Right forelimb (tissue), 1 donor: ENCODE results near the gene NRXN3.

Experiments
- DNase-seq: peaks from one replicate; pipeline ENCODE4 v3.0.0-alpha.2; 2018

Gene NRXN3

GRCh38 chr14:79179985-79180384 is 1009.8 kb downstream of the NRXN3 start:
- no peak for DNase-seq

GRCh38 chr14:79180656-79181055 is 1010.5 kb downstream of the NRXN3 start:
- no peak for DNase-seq

- no peak for DNase-seq
These were observed 1016.4 kb downstream of the NRXN3 start for GRCh38 chr14:79186523-79186922.

- DNase-seq = no peak
These were observed 1023.7 kb downstream of the NRXN3 start for GRCh38 chr14:79193689-79194477.

- no peak for DNase-seq
These were observed 1026.0 kb downstream of the NRXN3 start for GRCh38 chr14:79196216-79196615.

GRCh38 chr14:79197516-79197915 is 1027.3 kb downstream of the NRXN3 start:
- DNase-seq = no peak

- no peak for DNase-seq
These were observed 1029.0 kb downstream of the NRXN3 start for GRCh38 chr14:79199217-79199616.

- DNase-seq = no peak
These were observed 1031.5 kb downstream of the NRXN3 start for GRCh38 chr14:79201564-79202207.

- no peak for DNase-seq
These were observed 1034.4 kb downstream of the NRXN3 start for GRCh38 chr14:79204591-79204990.

GRCh38 chr14:79209418-79209817 is 1039.2 kb downstream of the NRXN3 start:
- no peak for DNase-seq

GRCh38 chr14:79225815-79226214 is 1055.6 kb downstream of the NRXN3 start:
- DNase-seq = no peak

- DNase-seq = no peak
These were observed 1059.3 kb downstream of the NRXN3 start for GRCh38 chr14:79229383-79229909.

GRCh38 chr14:79242666-79243065 is 1072.5 kb downstream of the NRXN3 start:
- no peak for DNase-seq

GRCh38 chr14:79246173-79246572 is 1076.0 kb downstream of the NRXN3 start:
- DNase-seq = no peak

- no peak for DNase-seq
These were observed 1078.0 kb downstream of the NRXN3 start for GRCh38 chr14:79248126-79248525.

GRCh38 chr14:79248771-79249170 is 1078.6 kb downstream of the NRXN3 start:
- no peak for DNase-seq

GRCh38 chr14:79251278-79251677 is 1081.1 kb downstream of the NRXN3 start:
- no peak for DNase-seq

GRCh38 chr14:79253576-79253975 is 1083.4 kb downstream of the NRXN3 start:
- no peak for DNase-seq

- DNase-seq = no peak
These were observed 1084.0 kb downstream of the NRXN3 start for GRCh38 chr14:79254069-79254775.

- no peak for DNase-seq
These were observed 1086.2 kb downstream of the NRXN3 start for GRCh38 chr14:79256380-79256779.

GRCh38 chr14:79260406-79260805 is 1090.2 kb downstream of the NRXN3 start:
- no peak for DNase-seq

GRCh38 chr14:79265366-79265946 is 1095.3 kb downstream of the NRXN3 start:
- no peak for DNase-seq

GRCh38 chr14:79270361-79270760 is 1100.2 kb downstream of the NRXN3 start:
- DNase-seq = no peak
